Hypothalamus (tissue), 51 donors: ENCODE data around the gene SPON1.
"Not testable (repeated sequence)": the region's sequence is repeated elsewhere in the genome, so short reads cannot be mapped to it uniquely, and the experiment has no call there.

Experiments
- DNase-seq, 51 donors: peaks; one replicate each; lab custom pipeline; 2025; lab: John Stamatoyannopoulos, UW

SPON1 gene

GRCh38 chr11:14112721-14113120, 150.2 kb downstream of the SPON1 start:
- no peak for DNase-seq

- DNase-seq = no peak
Measured at GRCh38 chr11:14114269-14114668, 151.7 kb downstream of the SPON1 start.

- DNase-seq = no peak
Measured at GRCh38 chr11:14114786-14115185, 152.3 kb downstream of the SPON1 start.

- DNase-seq = no peak
Measured at GRCh38 chr11:14117632-14118031, 155.1 kb downstream of the SPON1 start.

- no peak for DNase-seq
Measured at GRCh38 chr11:14118072-14118471, 155.5 kb downstream of the SPON1 start.

GRCh38 chr11:14119357-14119756, 156.8 kb downstream of the SPON1 start:
- DNase-seq = no peak

- DNase-seq = no peak
Measured at GRCh38 chr11:14124350-14124749, 161.8 kb downstream of the SPON1 start.

GRCh38 chr11:14124886-14125285, 162.4 kb downstream of the SPON1 start:
- peak in 19 of 51 donors; percentile 3 to 55 (median 17) for DNase-seq

- no peak for DNase-seq
Measured at GRCh38 chr11:14125529-14125928, 163.0 kb downstream of the SPON1 start.

- no peak for DNase-seq
Measured at GRCh38 chr11:14127679-14128078, 165.2 kb downstream of the SPON1 start.

- DNase-seq = no peak
Measured at GRCh38 chr11:14132312-14132711, 169.8 kb downstream of the SPON1 start.

GRCh38 chr11:14133381-14133780, 170.9 kb downstream of the SPON1 start:
- no peak for DNase-seq

- DNase-seq = no peak
Measured at GRCh38 chr11:14136561-14136960, 174.0 kb downstream of the SPON1 start.

GRCh38 chr11:14137284-14137683, 174.8 kb downstream of the SPON1 start:
- no peak for DNase-seq

GRCh38 chr11:14140991-14141390, 178.5 kb downstream of the SPON1 start:
- no peak for DNase-seq

- DNase-seq = no peak
Measured at GRCh38 chr11:14141676-14142075, 179.2 kb downstream of the SPON1 start.

- no peak for DNase-seq
Measured at GRCh38 chr11:14144934-14145333, 182.4 kb downstream of the SPON1 start.

- no peak for DNase-seq
Measured at GRCh38 chr11:14148653-14149273, 186.2 kb downstream of the SPON1 start.

GRCh38 chr11:14149683-14150082, 187.2 kb downstream of the SPON1 start:
- DNase-seq = no peak

GRCh38 chr11:14150878-14151277, 188.4 kb downstream of the SPON1 start:
- no peak for DNase-seq

- DNase-seq = not testable (repeated sequence)
Measured at GRCh38 chr11:14154103-14154502, 191.6 kb downstream of the SPON1 start.

- no peak for DNase-seq
Measured at GRCh38 chr11:14158393-14158792, 195.9 kb downstream of the SPON1 start.

GRCh38 chr11:14163576-14163975, 201.1 kb downstream of the SPON1 start:
- DNase-seq = no peak
